GM21717 (cell line): ENCODE measurements around the gene PARP1.
"Not testable (repeated sequence)": the region's sequence is repeated elsewhere in the genome, so short reads cannot be mapped to it uniquely, and the experiment has no call there.

Source experiments
- ATAC-seq: cut with Tn5 transposase; IDR thresholded peaks from one replicate; pipeline ENCODE4 v1.9.1; 2021; ENCODE audit warnings: mild to moderate bottlenecking, moderate library complexity; ENCODE audit not compliant: unreplicated experiment

Gene PARP1

DNA sequence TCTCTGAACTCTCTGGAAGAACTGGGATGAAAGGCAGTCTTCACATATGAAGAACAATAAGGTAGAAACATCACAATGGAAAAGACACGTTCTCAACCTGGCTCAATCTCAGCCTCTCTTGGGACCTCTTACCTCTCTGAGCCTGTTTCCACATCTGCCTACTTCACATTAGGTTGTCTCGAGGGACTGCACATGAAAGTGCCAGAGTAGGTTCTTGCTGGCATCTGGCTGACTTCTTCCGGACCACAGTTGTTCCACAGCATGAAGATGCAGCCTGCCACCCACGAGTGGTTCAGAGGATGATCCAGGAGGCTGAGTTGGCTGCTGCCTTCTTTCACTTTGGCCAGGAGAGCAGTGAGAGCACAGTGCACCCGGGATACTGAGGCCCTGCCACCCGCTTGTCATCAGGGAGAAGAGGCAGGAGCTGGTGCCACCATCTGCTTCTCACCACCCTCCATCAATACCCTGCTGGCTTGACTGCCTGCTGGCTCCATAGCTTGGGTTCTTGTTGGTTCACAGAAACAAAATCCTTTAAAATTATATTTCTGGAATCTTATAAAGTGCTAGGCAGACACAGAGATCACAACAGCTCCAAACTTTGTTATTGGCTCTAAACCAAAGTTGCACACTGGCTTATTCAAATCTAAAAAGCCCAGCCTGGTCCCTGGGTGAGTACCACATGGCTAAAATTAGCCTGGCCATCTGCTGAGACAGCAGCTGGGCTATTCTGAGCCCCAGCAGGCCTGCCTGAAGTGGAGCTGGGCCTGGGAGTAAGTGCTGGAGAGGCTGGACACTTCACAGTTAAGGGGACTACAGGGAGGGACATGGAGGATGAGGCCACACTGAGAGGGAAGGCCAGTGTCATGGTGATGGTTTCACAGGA, 52.0 kb downstream of the PARP1 start:
- ATAC-seq = no peak

GRCh38 chr1:226355016-226355415, 52.9 kb downstream of the PARP1 start:
- no peak for ATAC-seq

DNA sequence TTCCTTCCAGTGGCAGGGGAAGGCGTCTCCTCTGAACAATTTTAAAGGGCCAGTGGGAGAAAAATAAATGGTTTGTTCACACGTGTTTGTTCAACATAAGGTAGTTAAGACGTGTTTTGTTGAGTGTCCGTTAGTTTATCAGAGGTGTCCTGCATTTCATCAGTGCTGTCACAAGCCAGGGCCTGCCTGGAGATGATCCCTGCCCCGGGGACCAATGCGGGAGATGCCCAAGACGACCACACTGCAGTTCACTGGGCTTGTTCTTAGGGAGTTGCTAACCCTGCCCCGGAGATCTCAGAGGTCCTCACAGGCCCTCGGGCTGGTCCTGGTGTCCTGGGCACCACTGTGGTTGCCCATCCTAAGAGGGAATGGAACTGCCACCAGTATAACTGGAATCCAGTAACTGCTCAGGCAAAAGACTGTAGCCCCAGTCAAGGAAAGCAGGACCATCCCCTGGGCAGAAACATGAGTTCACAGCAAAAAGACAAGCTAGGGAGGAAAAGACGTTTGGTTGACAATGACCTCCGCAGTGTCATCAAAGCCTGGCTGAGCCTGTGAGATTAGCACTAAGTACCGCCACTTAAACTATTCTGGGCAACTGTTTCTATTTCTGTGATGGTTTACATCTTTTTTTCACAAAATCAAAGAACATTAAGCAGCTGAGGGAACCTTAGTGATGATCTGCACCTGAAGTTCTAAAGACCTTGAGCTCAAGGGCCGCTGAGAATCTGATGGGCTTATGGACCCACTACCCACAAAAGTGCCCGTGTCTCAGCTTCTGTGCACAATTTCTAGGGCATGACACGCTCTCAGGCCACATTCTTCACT, 54.0 kb downstream of the PARP1 start:
- ATAC-seq = no peak

- ATAC-seq = no peak
These were observed 56.2 kb downstream of the PARP1 start for GRCh38 chr1:226351709-226352108.

DNA sequence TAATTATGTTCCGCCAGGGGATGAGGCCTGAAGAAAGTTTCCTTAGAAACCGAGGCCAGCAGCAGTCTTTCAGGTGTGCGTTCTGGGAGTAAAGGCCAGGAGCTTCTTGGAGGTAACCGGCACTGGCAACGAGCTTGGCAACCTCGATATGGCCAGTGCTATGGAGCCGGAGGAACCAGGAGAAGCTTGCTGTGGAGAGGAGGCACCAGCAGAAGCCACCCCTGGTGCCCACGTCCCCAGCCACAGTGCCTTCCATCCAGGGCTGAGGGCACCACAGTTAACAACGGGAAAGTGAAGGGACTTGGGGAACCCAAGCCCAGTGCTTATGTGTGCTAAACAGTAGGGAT, 57.4 kb downstream of the PARP1 start:
- no peak for ATAC-seq

DNA sequence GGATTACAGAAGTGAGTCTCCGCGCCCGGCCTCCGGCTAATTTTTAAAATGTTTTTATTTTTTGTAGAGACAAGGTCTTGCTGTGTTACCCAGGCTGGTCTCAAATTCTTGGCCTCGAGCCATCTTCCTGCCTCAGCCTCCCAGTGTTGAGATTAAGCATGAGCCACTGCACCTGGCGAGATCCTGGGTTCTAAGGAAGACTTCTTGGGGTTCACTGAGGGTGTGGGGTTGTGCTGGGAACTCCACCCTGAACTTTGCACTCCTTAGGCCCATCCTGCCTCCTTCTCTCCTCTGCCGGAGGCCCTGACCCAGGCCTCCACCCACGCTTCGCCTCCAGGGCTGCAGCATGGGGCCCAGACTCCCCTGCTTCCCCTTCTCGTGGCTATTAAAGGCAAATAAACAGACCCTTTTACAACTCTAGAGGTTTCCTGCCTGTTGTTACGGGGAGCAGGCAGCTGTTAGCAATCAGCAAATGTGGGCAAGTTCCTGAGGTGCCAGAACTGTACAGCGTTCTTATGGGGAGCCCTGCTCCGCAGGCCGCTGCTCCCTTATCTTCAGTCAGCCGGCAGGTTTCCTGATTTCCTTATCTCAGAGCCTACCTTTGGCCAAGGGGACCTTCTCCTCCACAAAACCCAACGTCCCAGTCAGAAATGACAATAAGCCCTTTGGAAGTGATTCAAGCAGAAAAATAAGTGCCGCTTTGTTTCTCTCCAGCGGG, 57.9 kb downstream of the PARP1 start:
- peak; percentile 41 for ATAC-seq

GRCh38 chr1:226349081-226349480, 58.8 kb downstream of the PARP1 start:
- ATAC-seq = no peak

DNA sequence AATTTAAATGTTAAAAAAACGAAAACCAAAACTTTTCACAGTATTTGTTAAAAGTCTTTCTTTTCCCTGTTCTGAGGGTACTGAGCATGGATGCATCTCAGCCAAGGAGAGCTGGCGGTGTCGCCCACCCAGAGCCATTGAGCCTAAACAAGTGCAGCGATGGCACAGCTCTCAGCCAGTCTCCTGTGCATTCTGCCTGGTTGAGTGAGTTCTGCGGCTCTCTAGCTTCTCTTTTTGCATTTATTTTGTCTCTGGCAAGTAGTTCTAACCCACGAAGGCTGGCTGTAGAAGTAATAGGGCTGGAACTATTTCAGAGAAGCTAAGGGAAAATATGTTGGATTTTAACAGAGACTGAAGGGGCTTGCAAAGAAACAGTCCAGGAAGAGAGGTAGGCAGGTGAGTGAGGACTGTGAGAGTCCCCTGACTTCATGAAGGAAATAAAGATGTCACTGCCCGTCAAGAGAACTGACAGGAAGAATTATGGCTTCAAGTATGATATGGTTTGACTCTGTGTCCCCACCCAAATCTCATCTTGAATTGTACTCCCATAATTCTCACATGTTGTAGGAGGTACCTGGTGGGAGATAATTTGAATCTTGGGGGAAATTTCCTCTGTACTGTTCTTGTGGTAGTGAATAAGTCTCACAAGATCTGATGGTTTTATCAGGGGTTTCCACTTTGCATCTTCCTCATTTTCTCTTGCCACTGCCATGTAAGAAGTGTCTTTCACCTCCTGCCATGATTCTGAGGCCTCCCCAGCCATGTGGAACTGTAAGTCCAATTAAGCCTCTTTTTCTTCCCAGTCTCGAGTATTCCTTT, 63.2 kb downstream of the PARP1 start:
- no peak for ATAC-seq

DNA sequence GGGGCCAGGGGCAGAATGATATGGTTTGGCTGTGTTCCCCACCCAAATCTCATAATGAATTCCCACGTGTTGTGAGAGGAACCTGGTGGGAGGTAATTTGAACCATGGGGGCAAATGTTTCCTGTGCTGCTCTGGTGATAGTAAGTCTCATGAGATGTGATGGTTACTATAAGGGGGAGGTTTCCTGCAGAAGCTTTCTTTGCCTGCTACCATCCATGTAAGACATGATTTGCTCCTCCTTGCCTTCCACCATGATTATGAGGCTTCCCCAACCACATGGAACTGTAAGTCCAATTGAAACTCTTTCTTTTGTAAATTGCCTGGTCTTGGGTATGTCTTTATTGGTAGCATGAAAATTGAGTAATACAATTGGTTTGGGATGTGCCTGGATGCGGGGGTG, 65.2 kb downstream of the PARP1 start:
- no peak for ATAC-seq

GRCh38 chr1:226340111-226340510, 67.8 kb downstream of the PARP1 start:
- ATAC-seq = not testable (repeated sequence)

GRCh38 chr1:226337276-226337875, 70.5 kb downstream of the PARP1 start:
- ATAC-seq = no peak

DNA sequence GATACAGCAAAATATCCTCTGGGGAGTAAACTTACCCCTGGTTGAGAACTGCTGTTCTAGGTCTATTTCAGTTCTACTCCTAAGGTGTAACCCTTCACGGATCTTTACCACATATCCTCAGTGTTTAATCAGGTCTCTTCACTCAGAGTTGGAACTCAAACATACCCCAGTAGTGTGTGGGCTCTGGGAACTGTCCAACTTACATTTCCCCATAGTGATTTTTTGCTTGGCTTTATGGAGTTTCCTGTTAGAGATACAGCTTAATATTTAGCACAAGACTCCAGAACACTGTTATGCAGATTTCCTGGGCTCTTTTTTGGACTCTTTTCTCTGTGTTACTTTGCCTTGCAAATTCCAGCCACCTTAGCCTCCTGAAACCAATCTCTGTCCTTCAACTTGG, 72.2 kb downstream of the PARP1 start:
- no peak for ATAC-seq

DNA sequence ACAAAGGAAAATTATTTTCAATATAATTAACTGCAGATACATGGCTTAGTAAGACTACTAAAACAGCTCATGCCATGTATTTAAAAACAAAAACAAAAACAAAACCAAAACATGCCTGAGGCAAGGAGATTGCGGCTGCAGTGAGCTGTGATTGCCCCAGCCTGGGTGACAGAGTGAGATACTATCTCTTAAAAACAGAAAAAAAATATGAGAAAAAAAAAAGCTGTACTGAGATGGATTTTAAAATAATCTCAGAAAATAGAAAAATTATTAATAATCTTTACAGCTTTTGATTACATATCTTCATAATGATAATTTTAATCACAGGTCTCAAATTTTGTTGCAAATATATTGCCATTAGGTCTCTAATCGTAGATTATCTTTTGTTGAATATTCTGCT, 74.9 kb downstream of the PARP1 start:
- ATAC-seq = no peak

DNA sequence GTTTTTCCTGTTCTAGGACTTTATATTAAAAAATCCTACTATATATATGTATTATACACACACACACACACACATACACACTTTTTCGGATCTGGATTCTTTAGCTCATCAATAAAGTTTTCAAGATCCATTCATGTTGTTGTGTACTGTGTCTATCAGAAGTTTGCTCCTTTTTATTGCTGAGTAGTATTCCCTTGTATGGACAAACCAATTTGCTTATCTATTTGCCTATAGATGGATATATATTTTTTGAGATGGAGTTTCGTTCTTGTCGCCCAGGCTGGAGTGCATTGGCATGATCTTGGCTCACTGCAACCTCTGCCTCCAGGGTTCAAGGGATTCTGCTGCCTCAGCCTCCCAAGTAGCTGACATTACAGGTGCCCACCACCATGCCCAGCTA, 78.7 kb downstream of the PARP1 start:
- ATAC-seq = no peak

GRCh38 chr1:226327761-226328162, 80.1 kb downstream of the PARP1 start:
- no peak for ATAC-seq

- ATAC-seq = no peak
These were observed 82.7 kb downstream of the PARP1 start for GRCh38 chr1:226325178-226325577.

GRCh38 chr1:226324479-226324878, 83.4 kb downstream of the PARP1 start:
- ATAC-seq = no peak

- no peak for ATAC-seq
These were observed 84.9 kb downstream of the PARP1 start for GRCh38 chr1:226322986-226323385.

DNA sequence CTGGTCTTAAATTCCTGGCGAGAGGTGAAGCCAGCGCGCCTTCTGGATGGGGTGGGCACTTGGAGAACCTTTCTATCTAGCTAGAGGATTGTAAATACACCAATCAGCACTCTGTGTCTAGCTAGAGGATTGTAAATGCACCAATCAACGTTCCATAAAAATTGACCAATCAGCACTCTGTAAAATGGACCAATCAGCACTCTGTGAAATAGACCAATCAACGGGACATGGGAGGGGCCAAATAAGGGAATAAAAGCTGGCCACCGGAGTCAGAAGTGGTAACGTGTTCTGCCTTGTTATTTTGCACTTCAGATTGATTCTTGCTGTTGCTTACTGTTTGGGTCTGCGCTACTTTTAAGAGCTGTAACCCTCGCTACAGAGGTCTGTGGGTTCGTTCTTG, 87.0 kb downstream of the PARP1 start:
- no peak for ATAC-seq

DNA sequence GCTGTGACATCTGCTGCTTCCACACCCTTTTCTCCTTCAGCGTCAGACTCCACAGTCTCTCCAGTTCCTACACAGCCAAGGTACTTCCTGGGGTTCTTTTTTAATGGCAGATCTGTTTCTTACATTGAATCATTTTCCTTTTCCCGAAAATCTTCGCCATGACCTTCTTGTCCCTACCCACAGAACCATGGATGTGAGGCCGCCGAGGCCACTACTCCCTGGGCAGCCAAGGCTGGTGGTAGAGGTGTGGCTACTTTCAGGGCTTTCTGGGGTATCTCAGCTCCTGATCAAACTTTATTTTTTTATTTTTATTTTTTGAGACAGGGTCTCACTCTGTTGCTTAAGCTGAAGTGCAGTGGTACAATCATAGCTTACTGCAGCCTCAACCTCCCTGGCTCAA, 89.4 kb downstream of the PARP1 start:
- no peak for ATAC-seq
